Adrenal gland (tissue), 12 donors: Measurements from ENCODE around the gene TNRC6C. TPM values are rescaled to one million over a fixed set of nuclear protein-coding genes. Genes with fewer than 3 reads are reported as not detected.

Experiments used
- DNase-seq, 7 donors: peaks; one replicate each; pipeline ENCODE4 v3.0.0-alpha.2; 2019 to 2020
- H3K27ac ChIP-seq, 5 donors: fragments of 200-600 bp; sonication (generic) in 4 of 5; 1 replicate in 3 of 5; 2 replicates in 2 of 5; pipeline versions ENCODE4 v1.5.1 to v1.8.0; 2016 to 2020; ENCODE audit warnings: mild to moderate bottlenecking in 1 of 5
- H3K27me3 ChIP-seq: fragments of 200-600 bp; 2 replicates; pipeline ENCODE4 v1.8.0; 2021
- H3K36me3 ChIP-seq, 2 donors: fragments of 200-600 bp; replicated peaks in 1 of 2; 1 replicate in 1 of 2; 2 replicates in 1 of 2; pipeline versions ENCODE4 v1.5.1 to v1.8.0; 2018 to 2022
- H3K4me1 ChIP-seq, 2 donors: fragments of 200-600 bp; replicated peaks in 1 of 2; 1 replicate in 1 of 2; 2 replicates in 1 of 2; pipeline versions ENCODE4 v1.5.1 to v1.8.0; 2018 to 2021
- H3K4me3 ChIP-seq, 4 donors: fragments of 200-600 bp; sonication (generic) in 3 of 4; one replicate each; pipeline ENCODE4 v1.5.1; 2016 to 2018
- H3K9me3 ChIP-seq, 3 donors: fragments of 200-600 bp; sonication (generic) in 1 of 3; replicated peaks in 1 of 3; 1 replicate in 2 of 3; 2 replicates in 1 of 3; pipeline versions ENCODE4 v1.5.1 to v1.8.0; 2016 to 2021
- CTCF ChIP-seq, 6 experiments: fragments of 450-650 bp in 4 of 6; fragments of 200-600 bp in 2 of 6; sonication (generic) in 1 of 6; IDR thresholded peaks; 1 replicate in 5 of 6; 2 replicates in 1 of 6; pipeline versions ENCODE4 v1.5.1 to v1.8.0; 2016 to 2021; ENCODE audit warnings: antibody characterized with exemption in 6 of 6, mild to moderate bottlenecking in 2 of 6, moderate library complexity in 1 of 6
- POLR2A ChIP-seq, 2 donors: fragments of 450-650 bp; IDR thresholded peaks; one replicate each; pipeline ENCODE4 v1.6.1; 2017; ENCODE audit warnings: antibody characterized with exemption in 2 of 2, mild to moderate bottlenecking in 2 of 2, moderate library complexity in 1 of 2
- WGBS, 4 donors: extraction: QIAGEN DNeasy Blood & Tissue Kit in 2 of 4; methylation state at CpG; one replicate each; pipeline versions ENCODE4 v1.1.5 to v1.1.7; 2013 to 2017; 5-methylcytosine and 5-hydroxymethylcytosine counted together
- intact Hi-C, 2 donors: fragments of 100-400 bp; cut with DNase I; formaldehyde crosslinking; loops; one replicate each; pipeline versions ENCODE4 v1.14.1 to v1.15.0; 2022 to 2023
- polyA plus RNA-seq, 3 donors: library from polyadenylated mRNA; stranded (reverse); fragments of 200-250 nt in 2 of 3; fragments of 350-450 nt in 1 of 3; fragmentation: Illumina TruSeq in 1 of 3; extraction: RNeasy Lipid Tissue Mini Kit (QIAGEN cat#74804) in 1 of 3; gene quantifications; one replicate each; pipeline ENCODE4 v1.2.3, GENCODE V29; 2013 to 2014
- total RNA-seq, 9 donors: library from RNA; depleted of rRNA in 4 of 9; stranded (reverse); fragments of >200 nt in 4 of 9; fragments of 120-200 nt in 1 of 9; fragmentation: NEBNext Ultra II Directional in 1 of 9; extraction: Animal tissue kit (Norgen Biotek cat#: 25700) in 1 of 9; gene quantifications; one replicate each; pipeline versions ENCODE4 v1.1.0 to v1.2.4, GENCODE V29; 2013 to 2023
- donor health status: healthy with polysubstance abuse.
- donor health status: Bipolar disorder and iron deficiency.
- donor health status: DM: yes; HTN: yes; CAD: no.
- donor health status: DM: no; HTN: no; CAD: no.
- donor health status: DM: no; HTN: no; CAD: no.
- donor health status: DM: yes; HTN: yes; CAD: no.

The TNRC6C gene
- total and polyA plus RNA-seq, 12 donors = 2.8 to 18.7 (median 11.2) TPM

- H3K27me3 ChIP-seq = no peaks in the 10 kb centered on the region
- no peak for DNase-seq
- H3K4me1 ChIP-seq = peaks cover 22 to 39% of the 10 kb centered on the region in 2 donors
- H3K27ac ChIP-seq = peak overlapping the region in 1 of 5 donors; percentile 8
- no peaks in the 10 kb centered on the region for H3K36me3 ChIP-seq
- no peak for TF ChIP-seq POLR2A (IDR thresholded peaks at IDR 0.05)
- no peaks in the 10 kb centered on the region for H3K9me3 ChIP-seq
- intact Hi-C loops = no loop called here
- no peak overlapping the region for H3K4me3 ChIP-seq
- 75 to 82% (median 76%) methylated on average over 17 to 20 of the region's 20 CpGs for WGBS, 4 donors
These were observed 183.1 kb downstream of the TNRC6C start for GRCh38 chr17:78141437-78142118.

GRCh38 chr17:78142119-78142861, 183.8 kb downstream of the TNRC6C start:
- peaks cover 22 to 39% of the 10 kb centered on the region in 2 donors for H3K4me1 ChIP-seq
- peak in 6 of 7 donors; percentile 56 to 84 (median 66) for DNase-seq
- 59 to 73% (median 67%) methylated on average over 10 to 16 of the region's 16 CpGs for WGBS, 4 donors

GRCh38 chr17:78143214-78144146, 185.0 kb downstream of the TNRC6C start:
- Histone ChIP-seq H3K27ac (peak overlapping the region in 2 of 5 donors; percentile 54 to 62), H3K4me3 (no peak overlapping the region), H3K27me3 (no peaks in the 10 kb centered on the region), H3K36me3 (no peaks in the 10 kb centered on the region), H3K4me1 (peaks cover 22 to 39% of the 10 kb centered on the region in 2 donors), H3K9me3 (no peaks in the 10 kb centered on the region)
- TF ChIP-seq POLR2A (IDR thresholded peaks at IDR 0.05) (no peak), CTCF (IDR thresholded peaks at IDR 0.05) (no peak)
- DNase-seq = peak in 1 of 7 donors; percentile 15
- 80 to 83% (median 82%) methylated on average over 16 to 21 of the region's 21 CpGs for WGBS, 4 donors
- intact Hi-C loops = no loop called here

More at GRCh38 chr17:78142119-78142861, 183.8 kb downstream of the TNRC6C start:
- no peak overlapping the region for H3K27ac ChIP-seq
- no peak overlapping the region for H3K4me3 ChIP-seq
- no peaks in the 10 kb centered on the region for H3K9me3 ChIP-seq
- intact Hi-C loops = no loop called here
- no peaks in the 10 kb centered on the region for H3K36me3 ChIP-seq
- no peak for TF ChIP-seq CTCF (IDR thresholded peaks at IDR 0.05)
- no peak for TF ChIP-seq POLR2A (IDR thresholded peaks at IDR 0.05)
- no peaks in the 10 kb centered on the region for H3K27me3 ChIP-seq

GRCh38 chr17:78144147-78144719, 185.7 kb downstream of the TNRC6C start:
- peak; percentile 88 to 95 (median 93) for DNase-seq
- no peaks in the 10 kb centered on the region for H3K9me3 ChIP-seq
- H3K4me1 ChIP-seq = peaks cover 22 to 39% of the 10 kb centered on the region in 2 donors
- H3K36me3 ChIP-seq = no peaks in the 10 kb centered on the region
- H3K27me3 ChIP-seq = no peaks in the 10 kb centered on the region
- TF ChIP-seq POLR2A (IDR thresholded peaks at IDR 0.05) = no peak
- TF ChIP-seq CTCF (IDR thresholded peaks at IDR 0.05) = peak in 1 of 6 experiments; percentile 10
- WGBS, 4 donors = 33 to 46% (median 35%) methylated on average over 6 to 11 of the region's 11 CpGs
- no peak overlapping the region for H3K4me3 ChIP-seq
- peak overlapping the region in 3 of 5 donors; percentile 26 to 62 (median 54) for H3K27ac ChIP-seq
- intact Hi-C loops = no loop called here
